ENCODE measurements around the gene ILF3.

ILF3 gene

GRCh38 chr19:10679743-10680142 lies 25.6 kb downstream of the ILF3 start:
- DNase-seq, result no peak

- DNase-seq, result no peak
Observed at GRCh38 chr19:10680545-10681135, 26.5 kb downstream of the ILF3 start.

GRCh38 chr19:10681658-10682057 lies 27.5 kb downstream of the ILF3 start:
- no peak for DNase-seq

GRCh38 chr19:10682397-10683063 lies 28.4 kb downstream of the ILF3 start:
- no peak for DNase-seq

- DNase-seq, result no peak
Observed at GRCh38 chr19:10683064-10683426, 28.9 kb downstream of the ILF3 start.

GRCh38 chr19:10683582-10683981 lies 29.4 kb downstream of the ILF3 start:
- DNase-seq, result no peak

GRCh38 chr19:10685210-10685609 lies 31.1 kb downstream of the ILF3 start:
- DNase-seq, result no peak

GRCh38 chr19:10686193-10686592 lies 32.0 kb downstream of the ILF3 start:
- no peak for DNase-seq

GRCh38 chr19:10686661-10687517 lies 32.7 kb downstream of the ILF3 start:
- no peak for DNase-seq

- DNase-seq, result no peak
Observed at GRCh38 chr19:10687518-10688288, 33.6 kb downstream of the ILF3 start.

GRCh38 chr19:10688545-10689280 lies 34.6 kb downstream of the ILF3 start:
- no peak for DNase-seq

GRCh38 chr19:10690341-10690781 lies 36.2 kb downstream of the ILF3 start:
- no peak for DNase-seq

GRCh38 chr19:10691178-10691881 lies 37.2 kb downstream of the ILF3 start:
- DNase-seq, result no peak

- DNase-seq, result no peak
Observed at GRCh38 chr19:10691883-10692282, 37.7 kb downstream of the ILF3 start.

GRCh38 chr19:10692673-10693264 lies 38.6 kb downstream of the ILF3 start:
- DNase-seq, result no peak

- no peak for DNase-seq
Observed at GRCh38 chr19:10694706-10695307, 40.7 kb downstream of the ILF3 start.

GRCh38 chr19:10695401-10696398 lies 41.6 kb downstream of the ILF3 start:
- peak; percentile 91 for DNase-seq

GRCh38 chr19:10699650-10700335 lies 45.6 kb downstream of the ILF3 start:
- peak; percentile 15 for DNase-seq

GRCh38 chr19:10701955-10702525 lies 47.9 kb downstream of the ILF3 start:
- DNase-seq, result no peak
